ENCODE measurements around the gene GPM6B.

DNA sequence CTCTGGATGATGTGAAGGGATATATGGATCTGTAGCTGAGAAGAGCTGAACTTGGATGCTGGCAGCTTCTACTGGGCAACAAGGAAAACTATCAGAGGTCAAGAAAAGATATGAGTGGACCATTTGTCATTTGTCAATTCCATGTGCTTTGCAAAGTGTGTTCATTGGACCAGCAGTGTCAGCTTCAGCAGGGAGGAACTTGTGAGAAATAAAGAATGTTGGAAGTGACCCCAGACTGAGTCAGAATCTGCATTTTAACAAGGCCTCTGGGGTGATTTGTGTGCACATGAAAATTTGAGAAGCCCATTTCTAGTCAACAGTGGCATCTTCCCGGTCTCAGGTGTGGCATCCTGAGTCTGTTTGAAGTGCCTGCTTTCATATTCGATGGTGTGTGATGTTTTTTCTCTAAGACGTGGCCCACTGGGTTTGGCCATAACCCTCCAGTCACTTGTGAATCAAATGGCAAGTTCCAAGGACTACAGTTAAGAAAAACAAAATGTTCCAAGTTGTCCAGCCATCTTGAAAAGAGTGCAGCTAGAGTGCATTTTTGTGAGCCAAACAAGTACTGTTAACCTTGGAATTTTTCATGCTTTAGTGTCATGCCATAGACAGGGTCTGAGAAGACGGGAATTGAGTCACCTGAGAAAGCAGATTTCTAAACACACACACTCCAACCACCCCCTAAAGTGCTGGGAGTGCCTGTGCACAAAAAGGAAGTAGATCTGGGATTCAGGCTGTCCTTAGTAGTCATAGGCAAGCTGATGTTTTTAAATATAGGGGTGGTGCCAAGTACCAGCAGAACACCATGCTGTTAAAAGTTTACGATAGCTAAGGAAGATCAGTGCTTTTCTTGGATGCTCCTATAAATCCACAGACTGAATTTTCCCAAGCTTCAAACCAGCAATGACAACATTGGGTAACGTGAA lies 26.4 kb downstream of the GPM6B start:
- TF ChIP-seq, protein P1, sequence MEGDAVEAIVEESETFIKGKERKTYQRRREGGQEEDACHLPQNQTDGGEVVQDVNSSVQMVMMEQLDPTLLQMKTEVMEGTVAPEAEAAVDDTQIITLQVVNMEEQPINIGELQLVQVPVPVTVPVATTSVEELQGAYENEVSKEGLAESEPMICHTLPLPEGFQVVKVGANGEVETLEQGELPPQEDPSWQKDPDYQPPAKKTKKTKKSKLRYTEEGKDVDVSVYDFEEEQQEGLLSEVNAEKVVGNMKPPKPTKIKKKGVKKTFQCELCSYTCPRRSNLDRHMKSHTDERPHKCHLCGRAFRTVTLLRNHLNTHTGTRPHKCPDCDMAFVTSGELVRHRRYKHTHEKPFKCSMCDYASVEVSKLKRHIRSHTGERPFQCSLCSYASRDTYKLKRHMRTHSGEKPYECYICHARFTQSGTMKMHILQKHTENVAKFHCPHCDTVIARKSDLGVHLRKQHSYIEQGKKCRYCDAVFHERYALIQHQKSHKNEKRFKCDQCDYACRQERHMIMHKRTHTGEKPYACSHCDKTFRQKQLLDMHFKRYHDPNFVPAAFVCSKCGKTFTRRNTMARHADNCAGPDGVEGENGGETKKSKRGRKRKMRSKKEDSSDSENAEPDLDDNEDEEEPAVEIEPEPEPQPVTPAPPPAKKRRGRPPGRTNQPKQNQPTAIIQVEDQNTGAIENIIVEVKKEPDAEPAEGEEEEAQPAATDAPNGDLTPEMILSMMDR (IDR thresholded peaks at IDR 0.05; ENCODE audit: poor library complexity, severe bottlenecking) = no peak
- no peak for TF ChIP-seq POLR2AphosphoS5 (IDR thresholded peaks at IDR 0.05)
